SW 1271 (cell line): Measurements from ENCODE around the gene TMEM98.
"Not testable (repeated sequence)": the region's sequence is repeated elsewhere in the genome, so short reads cannot be mapped to it uniquely, and the experiment has no call there.

Source experiments
- DNase-seq, 2 experiments: peaks; one replicate each; lab custom pipeline; 2025; lab: John Stamatoyannopoulos, UW

The TMEM98 gene

DNA sequence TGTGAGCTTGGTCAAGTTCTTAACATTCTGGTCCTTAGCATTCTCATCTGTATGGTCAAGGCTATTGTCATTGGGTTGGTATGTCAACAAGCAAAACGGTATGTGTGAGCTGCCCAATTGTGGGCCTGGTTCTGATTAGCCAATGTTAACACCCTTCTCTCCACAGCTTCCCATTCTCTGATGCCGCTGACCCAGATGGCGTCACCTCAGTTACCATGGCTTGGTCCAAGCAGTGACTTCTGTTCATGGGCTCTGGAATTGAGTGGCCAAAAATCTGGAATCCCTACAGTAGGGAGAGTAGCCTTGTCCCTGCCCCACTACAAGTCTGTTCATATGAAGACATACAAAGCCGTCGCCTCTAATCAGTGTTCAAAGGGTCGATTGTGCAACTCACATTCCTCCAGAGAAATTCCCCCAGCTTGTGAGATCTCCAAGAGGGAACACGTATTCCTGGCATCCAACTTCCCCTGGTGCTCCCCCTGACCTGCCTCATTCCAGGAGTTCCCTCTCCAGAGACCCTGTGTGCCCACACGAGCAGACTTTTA is 15.8 kb downstream of the TMEM98 start:
- DNase-seq = no peak

DNA sequence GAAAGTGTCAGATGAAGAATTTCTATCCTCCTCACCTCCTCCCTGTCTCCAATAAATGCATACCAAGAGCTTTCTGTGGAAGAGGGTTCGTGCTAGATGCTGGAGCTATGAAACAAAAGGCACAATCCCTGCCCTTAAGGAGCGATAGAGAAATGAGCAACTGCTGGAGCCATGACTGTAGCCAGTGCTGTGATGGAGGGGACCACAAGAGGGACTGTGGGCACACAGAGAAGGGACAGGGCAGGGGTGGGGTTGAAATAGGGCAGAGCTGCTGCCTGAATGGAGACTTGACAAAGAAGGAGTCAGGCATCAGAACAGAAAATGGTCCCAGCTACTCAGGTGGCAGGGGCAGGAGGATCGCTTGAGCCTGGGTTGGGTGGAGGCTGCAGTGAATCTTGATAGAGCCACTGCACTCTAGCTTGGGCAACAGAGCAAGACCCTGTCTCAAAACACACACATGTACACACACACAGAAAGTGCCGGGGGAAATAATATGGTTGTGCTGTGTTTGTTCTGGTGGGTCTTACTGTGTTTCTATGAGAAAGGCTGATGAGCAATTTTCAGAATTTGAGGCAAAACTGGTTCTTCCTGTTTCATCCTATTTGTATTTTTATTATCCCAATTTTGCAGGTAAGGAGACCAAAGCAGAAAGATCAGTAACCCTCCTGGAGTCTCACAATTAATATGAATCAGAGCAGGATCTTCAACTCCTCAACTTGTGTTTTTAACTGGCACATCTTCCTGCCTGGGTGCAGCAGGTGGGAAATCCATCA is 16.5 kb downstream of the TMEM98 start:
- DNase-seq = no peak

DNA sequence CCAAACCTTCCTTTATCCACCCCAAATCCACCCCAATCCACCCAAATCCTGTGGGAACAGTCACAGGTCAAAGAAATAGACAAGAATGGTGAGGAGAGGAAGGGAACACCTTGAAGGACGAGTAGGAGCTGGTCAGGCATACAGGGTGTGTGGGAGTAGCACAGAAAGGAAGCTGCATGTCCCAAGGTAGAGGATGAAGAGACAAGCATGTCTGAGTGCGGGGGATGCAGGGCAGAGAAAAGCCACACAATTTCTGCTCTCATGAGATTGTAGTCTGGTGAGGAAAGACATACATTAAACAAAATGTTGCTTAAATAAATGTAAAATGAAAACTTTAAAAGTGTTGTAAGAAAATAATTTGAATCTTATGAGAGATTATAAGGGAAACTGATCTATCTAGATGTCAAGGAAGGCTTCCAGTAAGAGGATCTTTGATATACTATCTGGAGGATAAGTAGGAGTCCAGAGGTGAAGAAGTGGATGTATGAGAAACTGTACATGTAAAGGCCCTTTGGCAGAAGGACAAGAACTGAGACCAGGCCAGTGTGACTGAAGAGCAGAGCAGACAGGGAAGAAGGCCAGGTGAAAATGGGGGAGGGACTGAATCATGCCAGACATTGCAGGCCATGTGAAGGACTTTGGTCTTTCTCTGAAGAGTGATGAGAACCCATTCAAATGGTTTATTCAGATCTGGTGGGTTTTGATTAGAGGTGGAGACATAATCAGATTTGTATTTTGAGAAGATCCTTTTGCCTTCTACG is 18.6 kb downstream of the TMEM98 start:
- DNase-seq = no peak

DNA sequence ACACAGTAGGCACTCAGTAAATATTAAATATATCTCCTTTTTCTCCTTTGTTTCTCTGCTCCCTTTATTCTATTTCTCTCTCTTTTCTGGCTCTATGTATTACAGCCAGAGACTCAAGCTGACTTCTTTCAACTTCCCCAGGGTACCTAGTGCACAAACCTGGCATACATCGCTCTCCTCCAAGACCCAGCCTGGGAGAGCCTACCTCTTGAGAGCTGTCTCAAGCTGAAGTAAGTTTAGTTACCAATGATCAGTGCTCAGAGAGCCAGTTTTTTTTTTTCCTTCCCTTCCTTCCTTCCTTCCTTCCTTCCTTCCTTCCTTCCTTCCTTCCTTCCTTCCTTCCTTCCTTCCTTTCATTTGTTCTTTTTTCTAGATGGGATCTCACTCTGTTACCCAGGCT is 19.8 kb downstream of the TMEM98 start:
- DNase-seq = no peak

DNA sequence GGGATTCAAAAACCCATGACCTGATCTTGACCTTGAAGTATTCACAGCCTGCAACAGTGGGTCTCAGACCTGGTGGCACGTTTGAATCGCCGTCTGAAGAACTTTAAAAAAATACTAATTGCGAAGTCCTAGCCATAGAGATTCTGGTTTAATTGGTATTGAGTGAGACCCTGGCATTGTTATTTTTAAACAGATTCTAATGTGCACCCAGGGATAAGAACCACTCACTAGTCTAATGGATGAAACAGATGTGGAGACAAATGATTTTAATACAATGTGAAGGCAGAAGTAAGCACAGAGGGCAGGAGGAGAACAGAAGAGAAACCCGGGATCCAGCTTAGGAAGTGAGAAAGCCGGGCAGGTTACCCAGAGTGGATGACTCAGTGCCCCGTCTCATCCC is 21.2 kb downstream of the TMEM98 start:
- DNase-seq = no peak

DNA sequence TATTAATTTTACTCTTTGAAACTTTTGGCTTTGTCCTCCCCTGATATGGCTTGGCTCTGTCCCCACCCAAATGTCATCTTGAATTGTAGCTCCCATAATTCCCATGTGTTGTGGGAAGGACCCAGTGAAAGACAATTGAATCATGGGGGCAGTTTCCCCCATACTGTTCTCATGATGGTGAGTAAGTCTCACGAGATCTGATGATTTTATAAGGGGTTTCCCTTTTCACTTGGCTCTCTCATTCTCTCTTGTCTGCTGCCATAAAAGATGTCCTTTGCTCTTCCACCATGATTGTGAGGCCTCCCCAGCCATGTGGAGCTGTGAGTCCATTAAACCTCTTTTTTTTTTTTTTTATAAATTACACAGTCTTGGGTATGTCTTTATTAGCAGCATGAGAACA is 24.5 kb downstream of the TMEM98 start:
- DNase-seq = not testable (repeated sequence)

DNA sequence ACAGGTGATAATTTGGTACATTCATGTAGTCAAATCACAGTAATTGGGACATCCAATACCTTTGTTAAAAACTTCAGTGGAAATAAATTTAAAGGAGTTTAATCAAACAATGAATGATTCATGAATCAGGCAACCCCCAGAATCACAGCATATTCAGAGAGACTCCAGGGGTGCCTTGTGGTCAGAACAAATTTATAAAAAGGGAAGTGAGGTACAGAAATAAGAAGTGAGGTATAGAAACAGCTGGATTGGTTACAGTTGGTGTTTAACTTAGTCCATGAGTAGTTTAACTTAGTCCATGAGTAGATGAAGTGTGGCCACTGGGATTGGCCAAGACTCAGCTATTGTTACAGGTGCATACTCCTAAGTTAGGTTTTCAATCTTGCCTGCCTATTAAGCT is 25.1 kb downstream of the TMEM98 start:
- no peak for DNase-seq

DNA sequence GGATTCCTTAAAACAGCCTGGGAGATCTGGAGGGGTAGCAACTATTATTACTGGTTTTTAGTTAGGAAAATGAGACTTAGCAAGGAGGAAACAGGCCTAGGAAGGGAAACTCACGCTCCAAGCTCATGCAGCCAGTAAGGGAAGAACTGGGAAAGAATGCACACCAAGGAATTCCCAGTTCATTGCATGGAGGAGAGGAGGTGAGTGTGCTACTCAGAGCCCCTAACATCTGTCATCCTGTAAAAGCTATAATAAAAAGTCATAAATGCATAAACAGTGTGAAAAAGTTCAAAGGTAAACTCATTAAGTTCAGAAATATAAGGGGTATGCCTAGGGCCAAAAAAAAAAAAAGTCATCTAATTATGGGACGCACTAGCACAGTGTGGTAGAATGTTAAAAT is 25.9 kb downstream of the TMEM98 start:
- DNase-seq = no peak

DNA sequence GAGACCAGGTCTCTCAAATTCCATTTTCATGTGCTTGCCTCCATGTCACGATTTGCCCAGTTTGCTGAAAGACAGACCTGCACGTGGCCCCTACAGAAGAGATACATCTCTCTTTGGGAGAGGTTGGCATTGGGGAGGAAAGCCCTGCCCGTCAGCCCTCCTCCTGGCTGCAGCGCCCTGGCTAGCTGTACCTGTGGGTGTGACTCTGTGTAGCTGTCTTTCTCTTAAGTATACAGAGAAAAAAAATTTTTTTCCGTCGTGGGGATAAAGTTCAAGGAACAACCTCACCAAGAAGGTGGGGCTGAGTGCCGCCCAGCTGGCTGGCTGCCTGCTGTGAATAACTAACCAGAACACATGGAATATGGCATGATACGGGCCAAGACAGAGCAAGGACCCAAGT is 26.5 kb downstream of the TMEM98 start:
- DNase-seq = no peak

DNA sequence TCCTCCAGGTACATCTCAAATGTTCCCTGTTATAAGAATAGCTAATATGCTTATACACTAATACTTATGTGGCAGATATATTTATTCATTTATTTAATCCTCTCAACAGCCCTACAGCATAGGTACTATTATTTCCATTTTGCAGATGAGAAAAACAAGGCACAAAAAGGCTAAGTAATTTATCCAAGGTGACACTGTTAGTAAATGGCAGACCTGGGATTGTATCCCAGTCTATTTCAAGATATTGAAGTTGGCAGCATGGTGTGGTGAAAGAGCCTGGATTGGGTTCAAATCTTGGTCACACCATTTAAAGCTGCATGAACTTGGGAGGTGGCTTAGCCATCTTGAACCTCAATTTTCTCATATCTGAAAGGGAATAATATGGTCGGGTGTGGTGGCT is 27.2 kb downstream of the TMEM98 start:
- no peak for DNase-seq

DNA sequence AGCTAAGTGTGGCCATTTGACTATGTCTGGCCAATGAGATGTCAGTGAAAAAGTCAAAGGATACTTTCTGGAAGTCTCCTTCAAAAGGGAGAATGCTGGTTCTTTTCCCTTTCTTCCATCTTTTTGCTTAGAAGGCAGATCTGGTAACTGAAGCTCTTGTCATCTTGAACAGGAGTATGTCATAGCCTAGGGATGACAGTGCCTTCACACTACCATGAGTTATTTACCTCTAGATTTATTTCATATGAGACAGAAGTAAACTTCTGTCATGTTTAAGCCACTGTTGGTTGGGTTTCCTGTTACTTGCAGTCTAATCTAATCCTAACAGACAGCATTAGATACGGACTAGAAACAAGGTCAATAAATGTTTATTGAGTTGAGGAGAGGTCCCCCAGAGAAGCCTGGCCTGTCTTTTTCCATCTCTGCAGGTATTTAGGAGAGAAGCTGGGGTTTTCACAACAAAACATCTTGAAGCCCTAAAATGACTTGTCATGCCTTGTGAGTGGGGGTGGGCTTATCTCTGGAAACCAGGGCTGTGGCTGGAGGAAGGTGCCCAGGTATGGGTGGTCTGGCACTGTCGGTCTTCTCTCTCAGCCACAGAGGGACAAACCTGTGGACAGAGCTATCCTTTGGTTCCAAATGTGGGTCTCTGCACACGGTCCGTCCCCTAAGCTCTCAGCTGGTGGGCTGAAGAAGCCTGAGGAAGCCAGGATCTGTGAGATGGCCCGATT is 28.5 kb downstream of the TMEM98 start:
- DNase-seq = no peak

DNA sequence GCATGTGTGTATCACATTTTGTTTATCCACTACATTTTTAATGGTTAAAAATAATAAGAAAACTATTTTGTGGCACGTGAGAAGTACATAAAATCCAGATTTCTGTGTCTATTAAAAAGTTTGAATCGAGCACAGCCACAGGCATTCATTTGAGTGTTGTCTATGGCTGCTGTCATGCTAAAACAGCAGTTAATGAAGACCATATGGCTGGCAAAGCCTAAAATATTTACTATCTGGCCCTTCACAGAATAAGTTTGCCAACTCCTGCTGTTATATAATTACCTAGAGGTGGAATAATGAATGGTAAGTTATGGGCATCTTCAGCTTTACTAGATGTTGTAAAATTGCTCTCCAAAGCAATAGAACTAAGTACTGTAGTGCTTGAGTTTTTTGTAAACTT is 30.5 kb downstream of the TMEM98 start:
- DNase-seq = no peak

DNA sequence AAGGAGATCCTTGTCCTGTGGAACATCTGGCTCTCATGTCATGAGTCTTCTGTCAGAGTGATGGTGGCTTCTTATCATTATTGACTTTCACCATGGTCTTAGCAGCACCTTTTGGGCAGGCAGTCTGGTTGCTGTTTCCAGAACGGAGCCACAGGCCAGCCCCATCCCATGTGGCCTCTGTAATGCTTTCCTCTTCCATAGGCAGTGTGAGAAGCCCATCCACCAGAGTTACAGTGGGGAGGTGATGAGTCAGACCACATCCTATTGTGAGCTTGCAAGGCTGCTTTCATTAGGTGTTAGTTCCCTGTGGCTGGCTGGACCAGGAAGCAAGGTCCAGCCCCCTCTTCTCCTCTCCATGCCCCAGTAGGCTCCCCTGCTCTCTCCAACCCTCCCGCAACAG is 32.9 kb downstream of the TMEM98 start:
- DNase-seq = no peak

DNA sequence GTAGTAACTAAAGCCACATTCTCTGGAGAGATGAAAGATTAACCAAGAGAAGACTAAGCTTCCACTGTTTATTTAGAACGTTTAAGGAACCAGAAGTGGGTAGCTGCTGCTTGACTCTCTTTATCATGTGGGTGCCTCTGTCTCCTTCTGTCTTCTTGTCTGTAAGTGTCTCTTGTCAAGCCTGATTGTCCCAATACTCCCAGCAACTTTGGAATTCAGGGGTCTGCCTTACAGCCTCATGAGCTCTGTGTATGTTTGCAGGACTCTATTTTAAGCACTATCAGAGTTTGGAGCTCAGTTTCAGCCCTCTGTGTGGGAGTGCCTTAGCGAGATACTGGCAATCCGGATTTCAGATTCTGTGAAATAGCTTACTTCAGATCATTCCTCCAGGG is 34.4 kb downstream of the TMEM98 start:
- DNase-seq = no peak

DNA sequence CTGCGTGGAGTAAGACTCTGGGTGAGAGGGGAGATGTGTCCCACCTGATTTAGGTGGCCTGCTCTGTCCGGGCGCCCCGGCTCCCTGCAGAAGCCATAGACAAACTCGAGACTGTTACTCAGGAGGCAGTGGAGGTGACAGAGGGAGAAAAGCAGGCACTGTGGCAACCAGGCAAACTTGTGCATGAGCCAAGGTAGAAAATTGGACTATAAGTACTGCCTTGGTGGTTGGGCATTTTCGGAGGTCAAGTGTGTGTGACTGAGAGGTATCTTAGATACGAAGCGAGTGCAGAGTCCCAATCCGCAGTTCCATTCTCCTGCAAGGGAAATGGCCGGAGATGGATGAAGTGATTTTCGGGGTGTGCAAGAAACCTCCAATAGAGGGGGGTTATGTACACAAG is 36.6 kb downstream of the TMEM98 start:
- DNase-seq = no peak

DNA sequence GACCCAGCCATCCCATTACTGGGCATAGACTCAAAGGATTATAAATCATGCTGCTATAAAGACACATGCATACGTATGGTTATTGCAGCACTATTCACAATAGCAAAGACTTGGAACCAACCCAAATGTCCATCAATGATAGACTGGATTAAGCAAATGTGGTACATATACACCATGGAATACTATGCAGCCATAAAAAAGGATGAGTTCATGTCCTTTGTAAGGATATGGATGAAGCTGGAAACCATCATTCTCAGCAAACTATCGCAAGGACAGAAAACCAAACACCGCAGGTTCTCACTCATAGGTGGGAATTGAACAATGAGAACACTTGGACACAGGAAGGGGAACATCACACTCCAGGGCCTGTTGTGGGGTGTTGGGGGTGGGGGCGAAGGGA is 41.3 kb downstream of the TMEM98 start:
- not testable (repeated sequence) for DNase-seq

DNA sequence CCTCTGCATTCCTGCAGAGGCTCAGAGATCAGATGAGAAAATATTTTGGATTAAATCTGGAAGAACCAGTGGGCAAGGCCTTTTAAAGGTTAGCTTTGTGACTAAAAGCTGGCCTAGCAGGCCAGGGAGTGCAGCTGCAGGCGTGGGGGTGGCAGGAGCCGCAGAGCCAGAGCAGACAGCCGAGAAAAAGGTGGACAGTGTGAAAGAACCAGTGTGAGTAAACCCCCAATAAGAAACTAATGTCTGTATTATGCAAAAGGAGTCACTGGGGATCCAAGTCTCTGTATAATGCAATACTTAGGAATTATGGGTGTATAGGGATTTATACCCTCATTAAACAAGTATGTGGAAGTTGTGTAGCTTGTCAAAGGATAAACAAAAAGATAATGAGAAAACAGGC is 42.3 kb downstream of the TMEM98 start:
- no peak for DNase-seq

DNA sequence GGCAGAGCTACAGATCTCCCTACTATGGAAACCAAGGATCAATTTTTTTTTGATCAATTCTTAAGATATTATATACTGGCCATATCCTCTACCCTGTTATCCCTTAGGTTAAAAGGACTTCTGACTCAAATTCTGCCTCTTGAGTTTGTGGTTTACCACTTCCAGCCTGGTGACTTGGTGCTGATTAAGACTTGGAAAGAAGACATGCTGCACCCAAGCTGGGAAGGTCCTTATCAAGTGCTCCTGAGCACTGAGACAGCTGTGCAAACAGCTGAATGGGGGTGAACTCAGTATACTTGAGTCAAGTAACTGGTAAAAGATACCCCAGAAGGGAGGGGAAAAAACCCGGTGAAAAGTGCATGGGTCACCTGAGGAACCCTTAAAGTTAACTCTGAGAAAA is 43.2 kb downstream of the TMEM98 start:
- no peak for DNase-seq

DNA sequence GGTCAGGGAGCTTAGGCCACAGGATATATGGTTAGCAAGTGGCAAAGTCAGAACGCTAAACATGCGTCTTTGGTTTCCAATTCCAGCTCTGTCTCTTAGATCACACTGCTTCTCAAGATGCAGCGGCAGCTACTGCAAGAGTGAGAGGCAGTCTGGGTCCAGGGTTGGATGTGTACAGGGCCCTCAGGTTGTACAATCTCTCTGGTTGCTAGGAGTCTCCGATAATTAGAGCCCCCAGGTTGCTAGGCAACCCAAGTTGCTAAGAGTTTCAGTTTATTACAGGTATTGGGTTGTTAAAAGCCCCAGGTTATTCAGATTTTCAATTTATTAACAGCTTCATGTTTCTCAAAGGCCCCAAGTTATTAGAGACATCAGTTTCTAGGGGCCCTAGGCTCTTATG is 48.2 kb downstream of the TMEM98 start:
- no peak for DNase-seq

DNA sequence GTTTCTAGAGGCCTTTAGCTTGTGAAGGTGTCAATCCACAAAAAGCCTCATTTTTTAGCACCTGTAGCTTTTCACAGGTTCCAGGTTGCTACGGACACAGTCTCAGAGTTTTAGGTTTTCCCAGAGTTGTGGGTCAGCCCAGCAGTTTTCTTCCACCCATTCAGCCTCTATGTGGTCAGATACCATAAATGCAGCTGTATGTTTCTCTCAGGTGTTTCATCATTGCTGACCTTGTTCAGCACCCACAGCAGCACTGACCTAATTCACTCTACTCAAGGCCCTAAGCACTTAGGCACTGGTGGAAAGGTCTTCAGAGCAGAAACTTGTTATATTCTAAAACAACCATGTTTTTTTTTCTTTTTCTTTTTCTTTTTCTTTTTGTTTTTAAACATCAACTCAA is 48.7 kb downstream of the TMEM98 start:
- no peak for DNase-seq

DNA sequence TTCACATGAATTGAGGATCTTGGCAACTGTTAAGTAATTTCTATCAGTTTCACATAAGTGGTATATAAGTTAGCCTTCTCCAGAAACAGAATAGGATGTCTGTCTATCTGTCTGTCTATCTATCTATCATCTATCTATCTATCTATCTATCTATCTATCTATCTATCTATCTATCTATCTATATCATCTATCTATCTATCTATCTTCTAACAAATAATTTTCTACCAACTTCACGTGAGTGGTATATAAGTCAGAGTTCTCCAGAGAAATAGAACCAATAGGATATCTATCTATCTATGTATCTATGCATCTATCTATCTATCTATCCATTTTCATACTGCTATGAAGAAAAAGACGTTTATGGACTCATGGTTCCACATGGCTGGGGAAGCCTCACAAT is 52.3 kb downstream of the TMEM98 start:
- no peak for DNase-seq

DNA sequence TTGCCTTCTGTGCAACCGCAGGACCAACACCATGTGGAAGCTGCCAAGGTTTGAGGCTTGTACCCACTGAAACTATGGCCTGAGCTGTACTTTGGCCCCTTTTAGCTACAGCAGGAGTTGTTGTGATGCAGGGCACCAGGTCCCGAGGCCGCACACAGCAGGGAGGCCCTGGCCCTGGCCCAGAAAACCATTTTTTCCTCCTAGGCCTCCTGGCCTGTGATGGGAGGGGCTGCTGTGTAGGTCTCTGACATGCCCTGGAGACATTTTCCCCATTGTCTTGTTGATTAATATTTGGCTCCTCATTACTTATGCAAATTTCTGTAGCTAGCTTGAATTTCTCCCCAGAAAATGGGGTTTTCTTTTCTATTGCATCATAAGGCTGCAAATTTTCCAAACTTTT is 53.7 kb downstream of the TMEM98 start:
- not testable (repeated sequence) for DNase-seq
